Smooth muscle cell (in vitro differentiated cells): ENCODE data around the gene NSUN3. TPM values are rescaled to one million over a fixed set of nuclear protein-coding genes. Genes with fewer than 3 reads are reported as not detected.
A peak's percentile ranks its signal among the peaks of the same experiment; 100 is the strongest.

ENCODE experiments used
- DNase-seq: peaks from one replicate; lab custom pipeline; 2025; ENCODE audit not compliant: unreplicated experiment; lab: John Stamatoyannopoulos, UW
- H2AFZ ChIP-seq: fragments of 200-600 bp; sonication (generic); 2 replicates; pipeline ENCODE4 v1.6.0; 2016; ENCODE audit warnings: antibody characterized with exemption, low read depth, mild to moderate bottlenecking
- H3F3A ChIP-seq: fragments of 200-600 bp; sonication (generic); 2 replicates; pipeline ENCODE4 v1.6.0; 2017; ENCODE audit warnings: antibody characterized with exemption, low read depth
- H3K27ac ChIP-seq: fragments of 200-600 bp; sonication (generic); 2 replicates; pipeline ENCODE4 v1.5.1; 2016; ENCODE audit warnings: low read depth, mild to moderate bottlenecking
- H3K27me3 ChIP-seq: fragments of 200-600 bp; sonication (generic); 2 replicates; pipeline ENCODE4 v1.6.1; 2016; ENCODE audit warnings: low read depth, mild to moderate bottlenecking
- H3K36me3 ChIP-seq: fragments of 200-600 bp; sonication (generic); 2 replicates; pipeline ENCODE4 v1.5.1; 2016; ENCODE audit warnings: low read depth
- H3K4me1 ChIP-seq: fragments of 200-600 bp; sonication (generic); 2 replicates; pipeline ENCODE4 v1.5.1; 2016; ENCODE audit warnings: low read depth
- H3K4me2 ChIP-seq: fragments of 200-600 bp; sonication (generic); 2 replicates; pipeline ENCODE4 v1.6.0; 2016; ENCODE audit warnings: mild to moderate bottlenecking
- H3K4me3 ChIP-seq: fragments of 200-600 bp; sonication (generic); 2 replicates; pipeline ENCODE4 v1.5.1; 2016; ENCODE audit warnings: mild to moderate bottlenecking
- H3K79me2 ChIP-seq: fragments of 200-600 bp; sonication (generic); 2 replicates; pipeline ENCODE4 v1.6.0; 2016; ENCODE audit warnings: low read depth, mild to moderate bottlenecking
- H3K9ac ChIP-seq: fragments of 200-600 bp; sonication (generic); 2 replicates; pipeline ENCODE4 v1.6.0; 2016; ENCODE audit warnings: low read depth
- H3K9me3 ChIP-seq: fragments of 200-600 bp; sonication (generic); replicated peaks from 2 replicates; pipeline ENCODE4 v1.5.1; 2016; ENCODE audit warnings: low read depth
- H4K20me1 ChIP-seq: fragments of 200-600 bp; sonication (generic); 2 replicates; pipeline ENCODE4 v1.6.0; 2016; ENCODE audit warnings: low read depth
- CTCF ChIP-seq: fragments of 200-600 bp; sonication (generic); IDR thresholded peaks from 2 replicates; pipeline ENCODE4 v1.5.1; 2017; ENCODE audit warnings: borderline replicate concordance, mild to moderate bottlenecking, antibody characterized with exemption; ENCODE audit not compliant: insufficient read depth, poor library complexity, severe bottlenecking
- WGBS: methylation state at CpG from one replicate; pipeline ENCODE4 v1.1.7; 2016; ENCODE audit warnings: low lambda C conversion rate; 5-methylcytosine and 5-hydroxymethylcytosine counted together
- polyA plus RNA-seq: library from polyadenylated mRNA; unstranded; fragments of >200 nt; fragmentation: Nextera tagmentation; extraction: Ambion mirVana; gene quantifications from 2 replicates; pipeline ENCODE4 v1.2.1, GENCODE V29; 2016
- total RNA-seq: library from RNA; depleted of rRNA; stranded (reverse); fragments of >200 nt; gene quantifications from 2 replicates; pipeline ENCODE4 v1.2.3, GENCODE V29; 2014

The NSUN3 gene
- total and polyA plus RNA-seq, 2 experiments from 2014 or later: 5.3 to 8.3 TPM

GRCh38 chr3:94066506-94067500 is 3.9 kb downstream of the NSUN3 start:
- no peaks in the 10 kb centered on the region for H3K27me3 ChIP-seq
- no peak overlapping the region for H3K4me2 ChIP-seq
- H3K79me2 ChIP-seq: peaks cover 25% of the 10 kb centered on the region
- no peak overlapping the region for H3K27ac ChIP-seq
- H3K36me3 ChIP-seq: no peaks in the 10 kb centered on the region
- H3K9me3 ChIP-seq: no peaks in the 10 kb centered on the region
- no peak overlapping the region for H3K4me3 ChIP-seq
- no peaks in the 10 kb centered on the region for H4K20me1 ChIP-seq
- peaks cover 11% of the 10 kb centered on the region for H3K4me1 ChIP-seq
- H3F3A ChIP-seq: no peaks in the 10 kb centered on the region
- H2AFZ ChIP-seq: no peak overlapping the region
- WGBS: 93% methylated on average over 6 of the region's 6 CpGs
- no peak for TF ChIP-seq CTCF
- H3K9ac ChIP-seq: no peak overlapping the region
- DNase-seq: no peak

GRCh38 chr3:94069194-94069813 is 6.4 kb downstream of the NSUN3 start:
- Histone ChIP-seq H3K9ac (no peak overlapping the region), H3K4me3 (no peak overlapping the region), H3K4me1 (no peaks in the 10 kb centered on the region), H4K20me1 (no peaks in the 10 kb centered on the region), H3F3A (no peaks in the 10 kb centered on the region), H3K79me2 (peaks cover 15% of the 10 kb centered on the region), H3K36me3 (no peaks in the 10 kb centered on the region), H2AFZ (no peak overlapping the region), H3K4me2 (no peak overlapping the region), H3K9me3 (no peaks in the 10 kb centered on the region), H3K27ac (no peak overlapping the region), H3K27me3 (no peaks in the 10 kb centered on the region)
- peak; percentile 66 for TF ChIP-seq CTCF
- WGBS: 59% methylated on average over 4 of the region's 4 CpGs
- DNase-seq: no peak

GRCh38 chr3:94070341-94070911 is 7.6 kb downstream of the NSUN3 start:
- no peak for DNase-seq
- no peak overlapping the region for H3K4me2 ChIP-seq
- no peaks in the 10 kb centered on the region for H3K9me3 ChIP-seq
- no peaks in the 10 kb centered on the region for H3F3A ChIP-seq
- H3K9ac ChIP-seq: no peak overlapping the region
- H3K79me2 ChIP-seq: peaks cover 13% of the 10 kb centered on the region
- TF ChIP-seq CTCF: no peak
- no peaks in the 10 kb centered on the region for H3K4me1 ChIP-seq
- no peak overlapping the region for H3K27ac ChIP-seq
- no peaks in the 10 kb centered on the region for H3K36me3 ChIP-seq
- no peak overlapping the region for H2AFZ ChIP-seq
- WGBS: 100% methylated on average over 6 of the region's 6 CpGs
- H3K4me3 ChIP-seq: no peak overlapping the region
- no peaks in the 10 kb centered on the region for H3K27me3 ChIP-seq
- no peaks in the 10 kb centered on the region for H4K20me1 ChIP-seq
